ENCODE data around the gene ZNF33A. TPM values are rescaled to one million over a fixed set of nuclear protein-coding genes. Genes with fewer than 3 reads are reported as not detected.

Gene ZNF33A
- total and polyA plus RNA-seq, 2 donors (not counting 3 experiments of a cell fraction or from before 2014, with no cell fraction given): 4.6 to 13.2 TPM

- no peak overlapping the region for H3K9ac ChIP-seq (replicated peaks; ENCODE audit: extremely low read depth, insufficient read depth, low read length)
Measured at GRCh38 chr10:38072552-38072951, 62.1 kb downstream of the ZNF33A start.

More at GRCh38 chr10:38072552-38072951, 62.1 kb downstream of the ZNF33A start:
- H3K4me1 ChIP-seq (ENCODE audit: control insufficient read depth, extremely low read depth, insufficient read depth, low read length): no peaks in the 10 kb centered on the region
- dilution Hi-C loops (cut with MboI; ENCODE audit: extremely low pct_ligation_motif_present, low sequenced_read_pairs) (no loop called here), intact Hi-C loops (cut with micrococcal nuclease) (no loop called here)
- FAIRE-seq: no peak
- no peaks in the 10 kb centered on the region for H3K79me2 ChIP-seq (ENCODE audit: control insufficient read depth, insufficient read depth, low read length)
- TF ChIP-seq POLR2A (IDR thresholded peaks at IDR 0.05; ENCODE audit: low read depth, low read length) (no peak), POLR2AphosphoS5 (IDR thresholded peaks at IDR 0.05; ENCODE audit: insufficient read depth, low read depth, low read length) (no peak), MAX (IDR thresholded peaks at IDR 0.05; ENCODE audit: insufficient read depth, insufficient read length) (no peak), EZH2 (IDR thresholded peaks at IDR 0.05; ENCODE audit: borderline replicate concordance, low read depth, low read length, severe bottlenecking) (no peak), CTCF (IDR thresholded peaks at IDR 0.05; ENCODE audit: extremely low read depth in 1 of 2, insufficient read depth in 1 of 2, low read depth in 1 of 2, low read length in 2 of 2) (no peak), MYC (IDR thresholded peaks at IDR 0.05; ENCODE audit: low read depth, low read length) (no peak), GATA2 (IDR thresholded peaks at IDR 0.05; ENCODE audit: insufficient read depth, insufficient read length, low read depth, low read length) (no peak), JUN (IDR thresholded peaks at IDR 0.05; ENCODE audit: borderline replicate concordance, insufficient read depth, insufficient read length, low read depth) (no peak), FOS (IDR thresholded peaks at IDR 0.05; ENCODE audit: borderline replicate concordance, insufficient read depth, low read length) (no peak)
- ChIA-PET CTCF (no interaction called here), POLR2A (no interaction called here)
- H3K4me2 ChIP-seq (ENCODE audit: insufficient read depth, low read length): no peak overlapping the region
- H3K4me3 ChIP-seq (replicated peaks in 1 of 3; ENCODE audit: insufficient read depth in 1 of 3, low read depth in 1 of 3, low read length in 3 of 3): no peak overlapping the region
- H2AFZ ChIP-seq (ENCODE audit: low read depth, low read length): no peak overlapping the region
- no peak overlapping the region for H3K27ac ChIP-seq (ENCODE audit: insufficient read depth, low read depth, low read length)
- no peaks in the 10 kb centered on the region for H4K20me1 ChIP-seq (replicated peaks; ENCODE audit: control insufficient read depth, extremely low read depth, insufficient read depth, low read length)
- no peaks in the 10 kb centered on the region for H3K9me3 ChIP-seq (replicated peaks; ENCODE audit: control insufficient read depth, insufficient read depth, low read length)
- no peaks in the 10 kb centered on the region for H3K27me3 ChIP-seq (ENCODE audit: control insufficient read depth in 2 of 2, insufficient read depth in 2 of 2, low read length in 2 of 2)
- no peaks in the 10 kb centered on the region for H3K9me1 ChIP-seq (replicated peaks; ENCODE audit: control insufficient read depth, extremely low read depth, insufficient read depth, low read length)
- DNase-seq (ENCODE audit: low read depth, low spot score): no peak
- no TSS peak for BruUV-seq (replicated peaks)
- H3K36me3 ChIP-seq (ENCODE audit: control insufficient read depth in 2 of 2, extremely low read depth in 1 of 2, insufficient read depth in 2 of 2, low read length in 2 of 2): no peaks in the 10 kb centered on the region

Measured in endothelial cell of umbilical vein (primary cell).